Measurements from ENCODE around the gene ASS1.
"Not testable (repeated sequence)": the region's sequence is repeated elsewhere in the genome, so short reads cannot be mapped to it uniquely, and the experiment has no call there.

The ASS1 gene

DNA sequence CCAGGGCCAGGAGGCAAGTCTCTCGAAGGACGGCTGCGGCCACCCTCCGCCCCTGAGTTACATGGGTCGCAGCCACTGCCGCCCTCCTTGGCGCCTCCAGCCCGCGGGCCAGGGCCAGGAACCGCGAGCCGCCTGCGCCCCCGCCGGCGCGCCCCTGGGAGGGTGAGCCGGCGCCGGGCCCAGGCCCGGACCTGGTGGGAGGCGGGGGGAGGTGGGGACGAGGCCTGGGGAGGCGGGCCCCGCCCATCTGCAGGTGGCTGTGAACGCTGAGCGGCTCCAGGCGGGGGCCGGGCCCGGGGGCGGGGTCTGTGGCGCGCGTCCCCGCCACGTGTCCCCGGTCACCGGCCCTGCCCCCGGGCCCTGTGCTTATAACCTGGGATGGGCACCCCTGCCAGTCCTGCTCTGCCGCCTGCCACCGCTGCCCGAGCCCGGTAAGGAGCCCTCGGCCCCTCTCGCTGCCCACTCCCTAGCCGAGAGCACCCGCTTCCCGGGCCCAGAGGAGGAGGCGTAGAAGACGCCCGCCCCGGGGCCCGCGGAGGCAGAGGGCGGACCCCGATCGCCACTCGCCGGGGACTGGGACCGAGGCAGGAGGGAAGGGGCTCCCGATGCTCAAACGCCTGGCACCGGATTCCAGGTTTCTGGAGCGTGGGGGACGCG is at the start of gene ASS1:
Gene ASS1, plus strand, starts transcription at position 397 of the 657 bp plus-strand sequence. CDS start 7,268 bp downstream, outside the sequence.
- peak in 10 of 56 donors; percentile 13 to 51 (median 30) for DNase-seq

DNA sequence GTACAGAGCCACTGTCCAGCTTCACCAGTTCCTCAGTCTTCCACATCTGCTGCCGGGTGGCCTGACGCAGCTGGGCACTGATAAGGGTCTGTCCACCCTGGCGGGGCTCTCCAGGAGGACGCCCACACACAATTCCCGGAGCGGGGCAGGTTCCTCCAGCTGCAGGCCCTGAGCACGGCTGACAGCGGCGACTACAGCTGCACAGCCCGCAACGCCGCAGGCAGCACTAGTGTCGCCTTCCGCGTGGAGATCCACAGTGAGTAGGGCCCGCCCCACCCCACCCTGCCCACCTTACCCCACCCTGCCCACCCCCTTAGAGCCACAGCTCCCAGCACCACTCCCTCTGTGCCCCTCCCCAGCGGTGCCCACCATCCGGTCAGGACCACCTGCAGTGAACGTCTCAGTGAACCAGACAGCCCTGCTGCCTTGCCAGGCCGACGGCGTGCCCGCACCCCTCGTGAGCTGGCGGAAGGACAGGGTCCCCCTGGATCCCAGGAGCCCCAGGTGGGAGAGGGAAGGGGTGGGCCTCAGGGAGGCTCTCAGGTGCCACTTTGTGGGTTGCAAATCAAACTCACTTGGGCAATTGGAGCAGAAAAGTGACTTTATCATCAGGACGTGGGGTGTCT is 48.8 kb upstream of the ASS1 start:
- no peak for DNase-seq

DNA sequence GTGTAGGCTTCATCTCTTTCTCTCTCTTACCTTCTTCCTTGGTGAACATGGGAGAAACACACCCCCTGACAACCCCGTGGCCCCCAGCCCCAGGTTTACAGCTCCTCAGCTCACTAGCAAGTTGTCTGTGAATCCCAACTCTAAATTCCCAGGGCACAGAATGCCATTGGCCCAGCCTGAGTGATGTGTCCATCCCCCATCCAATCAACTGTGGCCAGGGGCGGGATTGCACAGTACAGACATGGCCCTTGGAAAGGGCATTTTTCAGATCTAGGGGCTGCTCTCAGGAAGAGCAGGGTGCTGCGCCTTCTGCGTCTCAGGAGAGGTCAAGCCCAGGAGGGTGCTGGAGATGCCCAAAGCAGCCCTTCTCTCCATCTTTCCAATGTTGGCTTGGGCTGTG is 48.2 kb upstream of the ASS1 start:
- no peak for DNase-seq

DNA sequence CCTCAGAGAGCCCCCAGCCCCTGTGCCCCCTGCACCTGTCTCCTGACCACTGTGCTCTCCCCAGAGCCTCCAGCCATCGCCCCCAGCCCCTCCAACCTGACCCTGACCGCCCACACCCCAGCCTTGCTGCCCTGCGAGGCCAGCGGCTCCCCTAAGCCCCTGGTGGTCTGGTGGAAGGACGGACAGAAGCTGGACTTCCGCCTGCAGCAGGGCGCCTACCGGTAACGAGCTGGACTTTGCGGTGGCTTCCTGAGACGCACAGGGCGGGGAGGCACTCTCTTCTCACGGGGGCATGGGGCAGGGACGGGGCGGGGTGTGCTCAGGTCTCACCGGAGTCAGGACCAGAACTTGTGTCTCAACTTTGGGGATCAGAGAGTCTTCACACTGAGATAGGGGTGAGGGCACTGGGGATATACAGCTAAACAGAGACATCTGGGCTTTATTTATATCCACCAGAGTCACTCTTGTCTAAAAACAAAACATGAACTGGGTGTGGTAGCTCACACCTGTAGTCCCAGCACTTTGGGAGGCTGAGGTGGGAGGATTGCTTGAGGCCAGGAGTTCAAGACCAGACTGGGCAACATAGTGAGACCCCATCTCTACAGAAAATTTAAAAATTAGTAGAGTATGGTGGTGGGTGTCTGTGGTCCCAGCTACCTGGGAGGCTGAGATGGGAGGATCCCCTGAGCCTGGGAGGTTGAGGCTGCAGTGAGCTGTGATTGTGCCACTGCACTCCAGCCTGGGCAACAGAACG is 46.1 kb upstream of the ASS1 start:
- DNase-seq = no peak

DNA sequence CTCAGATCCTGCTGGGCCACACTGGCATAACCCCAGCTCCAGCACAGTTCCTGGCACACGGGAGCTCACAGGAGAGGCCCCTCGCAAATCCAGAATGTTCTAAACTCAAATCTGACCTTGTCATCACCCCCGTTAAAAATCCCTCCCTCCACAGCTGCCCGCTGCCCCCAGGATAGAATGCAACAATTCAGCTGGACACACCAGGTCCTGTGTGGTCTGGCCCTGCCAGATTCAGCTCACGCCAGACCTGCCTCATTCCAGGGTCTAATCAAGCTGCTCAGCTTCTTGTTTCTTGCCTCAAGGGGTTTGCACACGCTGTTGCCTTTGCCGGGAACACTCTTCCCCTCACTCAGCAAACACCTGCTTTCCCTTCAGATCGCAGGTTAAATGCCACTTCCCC is 45.0 kb upstream of the ASS1 start:
- DNase-seq = no peak

DNA sequence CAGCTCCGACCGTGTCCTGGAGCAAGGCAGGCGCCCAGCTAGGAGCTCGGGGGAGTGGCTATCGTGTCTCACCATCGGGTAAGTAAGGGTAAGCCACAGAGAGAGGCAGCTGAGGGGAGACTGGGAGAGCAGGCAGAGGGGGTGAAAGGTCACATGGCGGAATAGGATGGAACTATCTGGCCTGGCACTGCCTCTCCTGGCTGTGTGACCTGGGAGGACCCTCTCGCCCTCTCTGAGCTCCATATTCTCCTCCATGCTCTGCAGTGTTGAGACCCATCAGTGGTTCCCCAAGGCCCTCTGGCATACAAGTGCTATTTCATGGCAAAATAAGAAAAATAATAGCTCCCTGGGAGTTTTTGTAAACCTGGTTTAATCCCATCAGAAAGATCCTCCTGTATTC is 43.9 kb upstream of the ASS1 start:
- no peak for DNase-seq

DNA sequence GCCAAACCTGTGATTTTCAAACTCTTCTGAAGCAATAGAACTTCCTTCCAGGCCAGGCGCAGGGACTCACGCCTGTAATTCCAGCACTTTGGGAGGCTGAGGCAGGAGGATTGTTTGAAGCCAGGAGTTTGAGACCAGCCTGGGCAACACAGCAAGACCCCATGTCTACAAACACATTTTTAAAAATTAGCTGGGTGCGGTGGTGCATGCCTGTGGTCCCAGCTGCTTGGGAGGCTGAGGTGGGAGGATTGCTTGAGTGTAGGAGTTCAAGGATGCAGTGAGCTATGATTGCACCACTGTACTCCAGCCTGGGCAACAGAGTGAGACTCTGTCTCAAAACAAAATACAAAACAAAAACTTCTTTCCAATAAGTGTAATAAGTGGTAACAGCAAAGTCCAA is 43.0 kb upstream of the ASS1 start:
- not testable (repeated sequence) for DNase-seq

DNA sequence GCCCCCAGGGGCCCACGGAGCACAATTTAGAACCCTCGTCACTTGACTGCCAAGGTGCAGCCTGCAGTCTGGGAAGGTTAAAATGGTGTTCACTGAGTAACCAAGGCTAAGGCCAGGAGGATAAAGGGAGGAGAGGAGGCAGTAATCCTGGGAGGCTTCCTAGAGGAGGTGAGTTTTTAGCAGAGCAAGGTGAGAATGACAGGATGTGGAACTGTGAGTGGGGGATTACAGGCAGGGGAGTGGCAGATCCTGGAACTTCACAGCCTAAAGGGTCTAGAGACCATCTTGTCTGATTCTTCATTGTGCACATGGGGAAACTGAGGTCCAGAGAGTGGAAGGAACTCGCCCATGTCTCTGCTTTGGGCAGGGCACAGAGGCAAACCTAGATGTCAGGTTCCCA is 42.5 kb upstream of the ASS1 start:
- DNase-seq = no peak

DNA sequence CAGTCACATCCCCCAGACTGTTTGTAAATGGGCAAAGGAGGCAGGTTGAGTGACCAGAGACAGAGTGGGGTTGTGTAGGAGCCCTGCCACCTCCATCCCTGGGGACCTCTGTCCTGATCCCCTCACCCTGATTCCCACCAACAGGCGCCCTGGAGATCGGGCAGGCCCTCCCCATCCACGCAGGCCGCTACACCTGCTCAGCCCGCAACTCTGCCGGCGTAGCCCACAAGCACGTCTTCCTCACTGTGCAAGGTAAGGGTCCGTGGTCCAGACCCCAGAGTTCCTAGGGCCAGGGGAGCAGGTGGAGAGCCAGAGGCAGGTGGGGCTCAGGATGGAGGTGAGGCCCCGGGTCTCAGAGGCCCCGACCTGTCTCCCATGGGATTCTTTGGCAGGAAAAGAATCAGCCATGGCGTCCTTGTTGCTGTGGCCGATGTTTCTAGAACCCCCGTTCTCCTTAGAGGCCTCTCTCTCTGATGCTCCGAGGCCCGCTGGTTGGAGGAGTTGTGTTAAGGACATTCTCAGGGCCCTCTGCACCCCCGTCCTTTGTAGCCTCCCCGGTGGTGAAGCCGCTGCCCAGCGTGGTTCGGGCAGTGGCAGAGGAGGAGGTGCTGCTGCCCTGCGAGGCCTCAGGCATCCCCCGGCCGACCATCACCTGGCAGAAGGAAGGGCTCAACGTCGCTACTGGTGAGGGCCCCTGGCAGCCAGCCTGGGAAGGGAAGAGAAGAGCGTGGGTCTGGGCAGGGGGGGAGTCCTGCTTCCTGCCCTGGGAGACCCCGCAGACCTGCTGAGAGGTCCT is 41.9 kb upstream of the ASS1 start:
- no peak for DNase-seq

DNA sequence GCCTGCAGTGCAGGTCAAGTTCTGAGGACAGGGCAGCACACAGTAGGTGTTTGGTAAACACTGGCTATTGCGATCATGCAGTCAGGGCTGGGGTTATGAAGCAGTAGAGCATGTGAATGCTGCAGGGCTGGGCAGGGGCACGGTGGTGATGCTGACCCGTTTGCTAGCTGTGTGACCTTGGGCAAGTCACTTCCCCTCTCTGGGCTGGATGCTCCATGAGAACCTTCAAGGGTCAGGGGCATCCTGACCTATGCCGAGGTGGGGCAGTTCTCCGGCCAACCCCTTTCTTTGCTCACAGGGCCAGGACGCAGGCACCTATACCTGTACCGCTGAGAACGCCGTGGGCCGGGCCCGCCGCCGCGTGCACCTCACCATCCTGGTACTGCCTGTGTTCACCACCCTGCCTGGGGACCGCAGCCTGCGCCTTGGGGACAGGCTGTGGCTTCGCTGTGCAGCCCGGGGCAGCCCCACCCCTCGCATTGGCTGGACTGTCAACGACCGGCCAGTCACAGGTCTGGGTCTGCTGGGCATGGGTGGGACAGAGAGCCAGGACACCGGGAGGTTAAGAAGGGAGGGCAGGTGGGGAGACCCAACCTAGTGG is 39.0 kb upstream of the ASS1 start:
- DNase-seq = no peak

DNA sequence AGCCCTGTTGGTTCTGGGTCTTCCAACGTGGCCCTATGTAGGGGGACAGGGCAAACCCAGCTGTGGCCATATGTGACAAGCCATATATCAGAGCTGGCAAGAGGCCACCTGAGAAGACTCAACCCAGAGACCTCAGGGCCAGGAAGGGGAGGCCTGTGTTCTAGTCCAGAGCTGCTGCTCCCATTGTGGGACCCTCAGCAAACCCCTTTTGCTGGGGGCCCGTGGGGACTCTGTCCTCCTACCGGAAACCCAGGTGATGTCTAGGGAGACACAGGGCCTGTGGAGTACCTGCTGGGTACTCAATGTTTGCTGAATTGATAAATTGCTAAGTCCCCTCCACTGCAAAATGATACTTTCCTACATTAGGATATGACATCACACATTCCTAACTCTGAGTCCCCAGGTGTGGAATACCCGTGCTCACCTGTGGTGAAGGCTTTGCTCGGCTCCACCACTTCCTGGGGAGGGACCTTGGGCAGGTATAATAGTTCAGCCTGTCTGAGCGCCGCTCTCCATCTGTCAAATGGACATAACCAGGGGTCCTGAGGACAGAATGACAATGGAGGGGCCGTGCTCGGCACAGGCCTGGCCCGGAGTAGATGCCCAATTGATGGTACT is 38.4 kb upstream of the ASS1 start:
- no peak for DNase-seq

DNA sequence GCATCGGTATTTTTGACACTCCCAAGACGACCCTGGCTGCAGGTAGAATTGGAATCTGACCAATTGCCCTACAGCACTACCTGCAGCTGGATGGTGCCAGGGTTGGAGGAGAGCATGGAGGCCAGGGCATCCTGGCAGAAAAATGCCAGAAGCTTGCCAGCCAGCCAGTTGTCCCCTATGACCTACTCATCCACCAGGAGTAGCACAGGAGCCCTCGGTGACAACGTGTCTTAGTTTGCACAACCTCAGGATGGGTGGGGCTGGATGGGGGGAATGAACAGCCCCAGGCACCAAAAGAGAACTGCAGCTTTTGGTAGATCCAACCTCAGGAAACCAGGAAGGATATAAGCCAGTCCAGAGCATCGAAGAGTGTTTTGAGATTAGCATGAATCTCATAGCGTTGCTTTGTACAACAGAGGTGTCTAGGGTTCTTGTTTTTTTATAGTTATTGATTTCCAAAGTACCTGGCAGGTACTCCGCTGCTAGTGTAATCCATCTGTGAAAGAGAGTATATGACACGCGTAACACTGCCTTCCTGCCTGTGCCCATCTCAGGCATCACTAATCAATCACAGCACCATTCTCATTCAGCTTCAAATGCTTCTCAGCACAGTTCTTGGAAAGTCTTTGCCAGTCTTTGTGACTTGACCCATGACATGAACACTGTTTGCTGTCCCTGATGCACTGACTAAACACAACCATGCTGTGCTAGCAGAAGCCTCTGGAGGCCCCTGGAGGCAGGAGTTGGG is 36.7 kb upstream of the ASS1 start:
- DNase-seq = no peak

DNA sequence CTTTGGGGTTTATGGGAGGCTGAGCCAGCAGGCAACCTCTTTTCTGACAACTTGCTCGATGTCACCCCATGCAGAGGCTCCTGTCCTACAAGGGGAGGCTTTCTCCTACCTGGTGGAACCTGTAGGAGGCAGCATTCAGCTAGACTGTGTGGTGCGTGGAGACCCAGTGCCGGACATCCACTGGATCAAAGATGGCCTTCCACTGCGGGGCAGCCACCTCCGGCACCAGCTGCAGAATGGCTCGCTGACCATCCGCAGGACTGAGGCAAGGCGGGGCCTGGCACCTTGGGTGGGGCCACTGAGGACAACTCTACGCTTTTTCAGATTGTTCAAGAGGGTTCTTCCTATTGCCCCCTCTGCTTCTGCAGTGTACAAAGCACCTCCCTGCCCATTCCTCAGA is 36.1 kb upstream of the ASS1 start:
- DNase-seq = no peak

DNA sequence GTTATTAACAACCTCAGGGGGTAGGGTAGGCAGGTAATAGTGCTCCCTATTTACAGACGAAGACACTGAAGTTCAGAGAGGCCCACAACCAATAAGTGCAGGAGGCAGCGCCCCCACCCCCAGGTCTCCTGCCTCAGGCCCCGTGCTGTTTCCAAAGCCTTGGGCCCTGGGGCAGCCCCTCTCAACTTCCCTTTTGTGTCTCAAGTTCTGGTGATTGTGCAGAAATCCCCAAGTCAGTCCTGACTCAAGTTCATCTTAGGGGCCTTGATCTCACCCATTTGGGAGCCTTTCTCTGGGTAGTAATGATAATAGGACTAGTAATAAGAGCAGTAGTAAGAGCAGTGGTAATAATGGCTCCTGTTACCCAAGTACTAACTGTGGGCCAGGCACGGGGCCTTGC is 35.5 kb upstream of the ASS1 start:
- no peak for DNase-seq

DNA sequence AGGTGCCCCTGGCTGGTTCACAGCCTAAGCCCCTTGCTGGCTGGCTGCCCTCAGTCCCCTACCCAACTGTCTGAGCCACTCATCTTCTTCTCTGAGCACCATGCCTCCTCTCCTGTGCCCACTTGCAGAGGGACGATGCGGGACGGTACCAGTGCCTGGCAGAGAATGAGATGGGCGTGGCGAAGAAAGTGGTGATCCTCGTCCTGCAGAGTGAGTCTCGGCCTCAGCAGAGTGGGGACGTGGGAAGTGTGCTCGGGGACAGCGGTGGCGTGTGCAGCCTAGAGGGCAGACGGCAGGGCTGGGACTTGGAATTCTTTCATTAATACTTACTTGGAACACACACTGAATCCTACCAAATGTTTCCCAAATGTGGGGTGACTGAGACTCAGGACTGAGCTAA is 34.3 kb upstream of the ASS1 start:
- DNase-seq = no peak

DNA sequence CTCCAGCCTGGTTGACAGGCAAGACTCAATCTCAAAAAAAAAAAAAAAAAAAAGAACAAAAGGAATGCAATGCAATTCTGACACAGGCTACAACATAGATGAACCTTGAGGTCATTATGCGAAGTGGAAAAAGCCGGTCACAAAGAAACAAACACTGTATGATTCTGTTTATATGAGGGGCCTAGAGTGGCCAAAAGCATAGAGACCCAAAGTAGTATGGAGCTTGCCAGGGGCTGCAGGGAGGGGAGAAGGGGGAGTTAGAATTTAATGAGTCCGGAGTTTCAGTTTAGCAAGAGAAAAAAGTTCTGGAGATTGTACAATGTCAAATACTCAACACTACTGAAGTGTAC is 33.2 kb upstream of the ASS1 start:
- DNase-seq = no peak

DNA sequence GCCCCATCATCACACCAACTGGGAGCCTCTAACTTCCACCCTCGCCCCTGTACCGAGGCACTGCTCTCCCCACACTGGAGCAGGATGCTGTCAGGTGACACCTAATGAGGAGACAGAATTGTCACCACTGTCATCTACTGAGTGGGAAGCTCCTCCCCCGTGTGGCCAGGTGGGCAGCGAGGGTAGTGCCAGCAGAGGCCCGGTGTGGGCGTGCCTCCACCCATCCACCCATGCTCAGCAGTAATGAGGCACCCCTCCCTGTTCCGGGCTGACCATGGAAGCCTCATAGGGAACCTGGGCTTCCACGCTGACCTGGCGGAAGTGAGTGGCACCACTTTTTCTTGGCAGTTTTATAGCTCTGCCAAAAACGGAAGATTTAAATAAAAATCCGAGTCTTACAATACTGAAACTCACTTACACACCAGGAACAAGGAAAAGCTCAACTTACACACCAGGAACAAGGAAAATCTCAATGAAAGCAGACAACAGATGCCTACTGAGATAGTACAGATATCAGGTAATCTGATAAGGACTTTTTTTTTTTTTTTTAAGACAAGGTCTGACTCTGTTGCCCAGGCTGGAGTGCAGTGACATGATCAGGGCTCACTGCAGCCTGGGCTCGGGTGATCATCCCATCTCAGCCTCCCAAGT is 30.6 kb upstream of the ASS1 start:
- no peak for DNase-seq

DNA sequence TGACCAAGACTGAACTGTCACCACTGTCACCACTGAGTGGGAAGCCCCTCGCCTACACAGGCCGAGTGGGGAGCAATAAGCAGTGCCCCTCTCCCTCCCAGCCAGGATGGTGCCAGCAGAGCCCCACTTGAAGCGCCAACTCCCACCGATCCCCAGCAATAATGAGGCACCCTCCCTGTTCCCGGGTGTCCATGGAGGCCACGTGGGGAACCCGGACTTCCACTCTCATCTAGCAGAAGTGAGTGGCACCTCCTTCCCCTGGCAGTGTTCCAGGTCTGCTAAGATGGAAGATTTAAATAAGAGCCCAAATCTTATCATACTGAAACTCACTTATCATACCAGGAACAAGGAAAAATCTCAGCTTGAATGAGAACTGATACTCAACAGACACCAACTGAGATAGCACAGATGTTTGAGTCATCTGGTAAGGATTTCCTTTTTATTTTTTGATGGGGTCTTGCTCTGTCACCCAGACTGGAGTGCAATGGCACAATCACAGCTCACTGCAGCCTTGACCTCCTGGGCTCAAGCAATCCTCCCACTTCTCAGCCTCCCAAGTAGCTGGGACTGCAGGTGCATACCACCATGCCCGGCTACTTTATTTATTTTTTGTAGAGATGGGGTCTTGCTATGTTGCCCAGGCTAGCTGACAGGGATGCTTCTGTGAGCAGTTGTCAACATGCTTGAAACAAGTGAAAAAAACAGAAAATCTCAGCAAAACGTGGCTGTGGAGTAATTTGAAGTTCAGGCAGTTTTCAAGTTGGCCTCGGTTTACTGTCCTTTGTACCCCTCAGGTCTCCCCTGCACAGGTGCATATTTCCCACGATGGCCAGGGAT is 29.6 kb upstream of the ASS1 start:
- no peak for DNase-seq

DNA sequence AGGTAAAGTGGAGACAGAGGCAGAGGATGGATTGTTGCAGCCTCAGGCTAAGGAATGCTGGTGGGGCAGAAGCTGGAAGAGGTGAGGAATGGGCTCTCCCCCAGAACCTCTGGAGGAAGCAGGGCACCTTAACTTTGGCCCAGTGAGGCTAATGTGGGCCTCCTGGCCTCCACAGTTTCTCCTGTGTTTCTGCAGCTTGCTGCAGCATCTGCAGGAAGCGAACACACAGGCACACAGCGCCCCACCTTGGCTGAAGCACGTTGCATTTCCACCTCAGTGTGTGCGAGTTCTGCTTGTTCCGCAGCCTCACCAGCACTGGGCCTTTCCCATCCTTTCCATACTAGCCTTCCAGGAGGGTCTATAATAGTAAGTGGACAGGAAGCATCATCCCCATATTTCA is 27.2 kb upstream of the ASS1 start:
- DNase-seq = no peak
